ENCODE data around the gene LAGE3. TPM values are rescaled to one million over a fixed set of nuclear protein-coding genes. Genes with fewer than 3 reads are reported as not detected.

The LAGE3 gene
- total and polyA plus RNA-seq, 9 donors: 2.7 to 39.3 (median 22.9) TPM

- 69 to 73% (median 70%) methylated on average over 6 of the region's 6 CpGs for WGBS, 3 donors
- DNase-seq: no peak
- TF ChIP-seq, protein P1, sequence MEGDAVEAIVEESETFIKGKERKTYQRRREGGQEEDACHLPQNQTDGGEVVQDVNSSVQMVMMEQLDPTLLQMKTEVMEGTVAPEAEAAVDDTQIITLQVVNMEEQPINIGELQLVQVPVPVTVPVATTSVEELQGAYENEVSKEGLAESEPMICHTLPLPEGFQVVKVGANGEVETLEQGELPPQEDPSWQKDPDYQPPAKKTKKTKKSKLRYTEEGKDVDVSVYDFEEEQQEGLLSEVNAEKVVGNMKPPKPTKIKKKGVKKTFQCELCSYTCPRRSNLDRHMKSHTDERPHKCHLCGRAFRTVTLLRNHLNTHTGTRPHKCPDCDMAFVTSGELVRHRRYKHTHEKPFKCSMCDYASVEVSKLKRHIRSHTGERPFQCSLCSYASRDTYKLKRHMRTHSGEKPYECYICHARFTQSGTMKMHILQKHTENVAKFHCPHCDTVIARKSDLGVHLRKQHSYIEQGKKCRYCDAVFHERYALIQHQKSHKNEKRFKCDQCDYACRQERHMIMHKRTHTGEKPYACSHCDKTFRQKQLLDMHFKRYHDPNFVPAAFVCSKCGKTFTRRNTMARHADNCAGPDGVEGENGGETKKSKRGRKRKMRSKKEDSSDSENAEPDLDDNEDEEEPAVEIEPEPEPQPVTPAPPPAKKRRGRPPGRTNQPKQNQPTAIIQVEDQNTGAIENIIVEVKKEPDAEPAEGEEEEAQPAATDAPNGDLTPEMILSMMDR (IDR thresholded peaks at IDR 0.05): no peak
- TF ChIP-seq EP300 (IDR thresholded peaks at IDR 0.05) (no peak), POLR2A (IDR thresholded peaks at IDR 0.05) (no peak)
- Histone ChIP-seq H3K36me3 (no peaks in the 10 kb centered on the region), H3K9me3 (no peaks in the 10 kb centered on the region), H3K27ac (no peak overlapping the region), H3K27me3 (no peaks in the 10 kb centered on the region), H3K4me3 (no peak overlapping the region), H3K4me1 (ENCODE audit: insufficient read depth) (no peaks in the 10 kb centered on the region)
- intact Hi-C loops (cut with DNase I): no loop called here
Observed at GRCh38 chrX:154495472-154495922, 16.4 kb upstream of the LAGE3 start.

GRCh38 chrX:154494715-154495114 lies 15.6 kb upstream of the LAGE3 start:
- no peaks in the 10 kb centered on the region for H3K27me3 ChIP-seq
- H3K27ac ChIP-seq: no peak overlapping the region
- TF ChIP-seq EP300 (IDR thresholded peaks at IDR 0.05): no peak
- TF ChIP-seq, protein P1 (IDR thresholded peaks at IDR 0.05): no peak
- TF ChIP-seq POLR2A (IDR thresholded peaks at IDR 0.05): no peak
- WGBS, 3 donors: 63 to 70% (median 66%) methylated on average over 3 of the region's 3 CpGs
- no peaks in the 10 kb centered on the region for H3K36me3 ChIP-seq
- H3K4me3 ChIP-seq: no peak overlapping the region
- no peak for DNase-seq
- H3K9me3 ChIP-seq: no peaks in the 10 kb centered on the region
- intact Hi-C loops (cut with DNase I): no loop called here
- no peaks in the 10 kb centered on the region for H3K4me1 ChIP-seq (ENCODE audit: insufficient read depth)

DNA sequence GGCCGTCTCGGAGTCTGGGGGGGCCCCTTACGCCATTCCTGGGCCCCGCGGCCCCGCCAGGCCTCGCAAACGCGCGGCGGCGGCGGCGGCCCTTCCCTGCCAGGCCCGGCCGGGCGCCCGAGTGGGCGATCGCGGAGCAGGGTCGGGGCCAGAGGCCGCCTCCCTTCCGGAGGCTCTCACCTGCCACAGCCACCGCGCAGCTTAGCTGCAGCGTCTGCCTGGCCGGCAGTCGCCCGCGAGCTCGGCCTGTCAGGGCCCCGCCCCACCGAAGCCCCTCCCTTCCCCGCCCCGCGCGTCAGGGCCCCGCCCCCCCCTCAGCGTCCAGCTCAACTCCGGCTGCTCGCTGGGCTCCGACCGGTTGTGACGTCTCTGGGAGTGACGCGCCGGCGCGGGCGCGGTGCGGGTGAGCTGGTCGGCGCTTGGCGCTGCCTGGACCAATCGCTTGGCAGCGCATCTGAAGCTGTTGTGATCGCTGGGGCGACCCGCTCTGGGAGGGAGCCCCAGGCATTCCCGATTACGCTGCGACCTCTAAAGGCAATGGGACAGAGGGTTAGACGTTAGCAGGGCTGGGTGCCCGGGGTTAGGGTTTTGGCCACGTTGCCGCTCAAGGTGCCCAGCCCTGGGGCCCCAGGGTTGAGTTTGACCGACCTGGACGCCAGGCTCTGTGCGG lies 11.5 kb upstream of the LAGE3 start, which contains the start of gene SLC10A3:
TSS of gene SLC10A3 (minus strand) at position 216 of the 670 bp plus-strand sequence. CDS start 1,689 bp downstream, outside the sequence.
- Histone ChIP-seq H3K4me3 (peak within 1 kb of the TSS; percentile 56), H3K27ac (peak within 1 kb of the TSS; percentile 85 to 93), H3K36me3 (no peaks in the 10 kb centered on the region), H3K9me3 (no peaks in the 10 kb centered on the region), H3K27me3 (no peaks in the 10 kb centered on the region), H3K4me1 (ENCODE audit: insufficient read depth) (no peaks in the 10 kb centered on the region)
- intact Hi-C loops (cut with DNase I): no loop called here
- DNase-seq: peak; percentile 90 to 94 (median 93)
- 28 to 37% (median 29%) methylated on average over 47 to 71 of the region's 71 CpGs for WGBS, 3 donors
- TF ChIP-seq EP300 (IDR thresholded peaks at IDR 0.05) (no peak), POLR2A (IDR thresholded peaks at IDR 0.05) (peak; percentile 78)

DNA sequence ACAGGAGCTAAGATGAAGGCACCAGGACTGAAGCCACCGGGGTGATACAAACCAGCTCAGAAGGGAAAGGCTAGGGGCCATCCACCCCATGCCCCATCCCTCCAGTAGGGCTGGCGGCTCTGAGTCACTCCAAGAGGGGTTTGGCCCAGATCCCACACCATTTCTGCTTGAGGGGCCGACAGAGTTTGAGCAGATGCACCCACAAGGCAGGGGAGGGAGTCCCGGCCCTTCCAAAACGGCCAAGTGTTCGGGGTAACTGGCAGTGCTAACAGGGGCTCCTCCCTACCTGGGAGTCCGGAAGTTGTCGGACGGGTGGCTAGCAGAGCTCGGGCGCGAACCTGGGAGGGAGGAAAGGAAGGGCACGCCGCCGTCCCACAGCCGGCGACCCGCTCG lies 10.9 kb upstream of the LAGE3 start:
- Histone ChIP-seq H3K36me3 (no peaks in the 10 kb centered on the region), H3K27ac (peak overlapping the region; percentile 85 to 89), H3K27me3 (no peaks in the 10 kb centered on the region), H3K9me3 (no peaks in the 10 kb centered on the region), H3K4me3 (peak overlapping the region; percentile 56), H3K4me1 (ENCODE audit: insufficient read depth) (no peaks in the 10 kb centered on the region)
- TF ChIP-seq EP300 (IDR thresholded peaks at IDR 0.05): no peak
- TF ChIP-seq, protein P1 (IDR thresholded peaks at IDR 0.05): no peak
- 28 to 59% (median 41%) methylated on average over 17 to 19 of the region's 19 CpGs for WGBS, 3 donors
- DNase-seq: peak; percentile 64 to 74 (median 66)
- intact Hi-C loops (cut with DNase I): no loop called here

DNA sequence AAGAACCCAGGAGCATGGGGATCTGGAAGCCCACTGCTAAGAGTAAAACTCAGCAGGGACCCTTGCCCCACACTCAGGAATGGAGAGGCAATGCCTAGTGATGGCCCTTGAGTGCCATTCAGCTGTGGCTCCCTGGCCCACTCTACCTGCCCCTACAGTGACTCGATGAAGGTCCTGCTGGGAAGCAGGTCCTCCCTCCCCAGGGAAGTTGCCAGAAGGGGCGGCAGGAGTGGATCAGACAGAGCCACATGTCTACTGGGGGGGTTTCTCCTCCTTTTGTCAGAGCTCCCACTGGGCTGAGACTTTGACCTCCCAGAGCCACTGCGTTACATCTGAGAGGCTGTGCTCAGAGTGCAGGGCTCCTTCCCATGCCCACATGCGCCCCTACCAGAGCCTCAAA lies 10.1 kb upstream of the LAGE3 start:
- Histone ChIP-seq H3K4me3 (peak overlapping the region; percentile 56), H3K4me1 (ENCODE audit: insufficient read depth) (no peaks in the 10 kb centered on the region), H3K36me3 (no peaks in the 10 kb centered on the region), H3K27me3 (no peaks in the 10 kb centered on the region), H3K9me3 (no peaks in the 10 kb centered on the region), H3K27ac (peak overlapping the region in 1 of 2 donors; percentile 89)
- 81 to 84% (median 83%) methylated on average over 4 of the region's 4 CpGs for WGBS, 3 donors
- TF ChIP-seq, protein P1 (IDR thresholded peaks at IDR 0.05): no peak
- no peak for TF ChIP-seq POLR2A (IDR thresholded peaks at IDR 0.05)
- TF ChIP-seq EP300 (IDR thresholded peaks at IDR 0.05): no peak
- intact Hi-C loops (cut with DNase I): no loop called here
- peak in 2 of 5 donors; percentile 18 to 37 for DNase-seq

Measured in ovary (tissue), 9 donors.